Measurements from ENCODE around the gene POC1A. TPM values are rescaled to one million over a fixed set of nuclear protein-coding genes. Genes with fewer than 3 reads are reported as not detected.
A peak's percentile ranks its signal among the peaks of the same experiment; 100 is the strongest.
"Not testable (repeated sequence)": the region's sequence is repeated elsewhere in the genome, so short reads cannot be mapped to it uniquely, and the experiment has no call there.

The POC1A gene
- total RNA-seq, 1 donor from 2014 or later, result 3.7 TPM

DNA sequence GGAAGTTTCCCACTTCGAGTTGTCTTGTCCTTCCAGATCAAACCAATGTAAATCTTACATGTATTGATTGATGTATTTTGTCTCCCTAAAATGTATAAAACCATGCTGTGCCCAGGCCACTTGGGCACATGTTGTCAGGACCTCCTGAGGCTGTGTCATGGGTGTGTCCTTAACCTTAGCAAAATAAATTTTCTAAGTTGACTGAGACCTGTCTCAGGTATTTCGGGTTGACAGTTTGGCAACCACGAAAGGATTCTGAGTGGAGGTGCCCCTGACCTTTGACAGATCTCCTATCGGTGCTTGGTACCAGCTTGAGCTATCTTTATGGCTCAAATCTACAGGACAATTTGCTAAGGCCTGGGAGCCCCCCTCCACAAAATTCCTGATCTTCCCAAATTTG lies 1.7 kb upstream of the POC1A start:
- no peak overlapping the region for H2AFZ ChIP-seq (ENCODE audit: low read depth, low read length)
- H3K27ac Mint-ChIP-seq (ENCODE audit: unreplicated experiment), result no peak overlapping the region

DNA sequence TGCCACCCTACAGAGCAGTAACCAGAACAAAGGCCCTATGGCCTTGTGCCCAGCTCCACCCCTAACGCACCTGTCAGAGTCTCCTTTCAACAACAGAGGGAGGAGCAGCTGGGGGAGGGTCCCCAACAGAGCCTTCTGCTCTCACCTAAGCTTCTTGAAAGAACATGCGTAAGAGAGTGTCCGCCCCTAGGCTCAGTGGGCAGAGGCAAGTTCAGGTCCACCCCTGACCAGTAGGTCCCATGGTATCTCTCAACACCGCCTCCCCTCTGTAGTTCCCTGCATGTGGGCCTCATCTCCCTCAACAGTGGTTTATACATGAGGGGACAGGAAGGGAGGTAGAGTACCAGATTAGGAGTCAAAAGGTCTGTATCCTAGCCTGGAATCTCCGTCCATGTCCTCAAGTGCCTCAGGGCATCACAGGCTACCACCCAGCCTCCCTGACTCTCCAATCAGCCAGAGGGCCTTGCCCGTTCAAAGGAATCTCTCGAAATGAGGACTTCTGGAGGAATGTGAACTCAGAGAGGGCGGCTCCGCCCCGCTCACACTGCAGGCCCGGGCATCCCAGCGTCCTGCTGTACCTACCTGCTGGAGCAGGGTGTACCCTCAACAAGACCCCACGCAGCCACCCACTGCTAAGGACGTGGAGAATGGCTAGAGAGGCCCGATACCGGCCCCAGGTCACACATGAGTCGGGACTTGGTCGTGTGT lies 680 bp downstream of the POC1A start:
- Mint-ChIP-seq H3K4me1 (ENCODE audit: low read depth, unreplicated experiment) (no peaks in the 10 kb centered on the region), H3K27ac (ENCODE audit: unreplicated experiment) (peak overlapping the region; percentile 72), H3K27me3 (ENCODE audit: low read depth, unreplicated experiment) (no peaks in the 10 kb centered on the region), H3K4me3 (ENCODE audit: unreplicated experiment) (peak overlapping the region; percentile 88), H3K36me3 (ENCODE audit: low read depth, unreplicated experiment) (no peaks in the 10 kb centered on the region), H3K9me3 (ENCODE audit: unreplicated experiment) (no peaks in the 10 kb centered on the region)
- Histone ChIP-seq H3K27ac (ENCODE audit: low read depth, low read length) (peak overlapping the region; percentile 71), H2AFZ (ENCODE audit: low read depth, low read length) (peak overlapping the region; percentile 91), H3K4me1 (ENCODE audit: insufficient read depth, low read length) (peaks cover 13% of the 10 kb centered on the region), H3K9ac (ENCODE audit: low read length) (peak overlapping the region; percentile 78), H3K79me2 (ENCODE audit: insufficient read depth, low read length) (peaks cover 19% of the 10 kb centered on the region), H3K9me3 (ENCODE audit: insufficient read depth, low read depth, low read length) (no peaks in the 10 kb centered on the region), H3K4me2 (ENCODE audit: low read length) (peak overlapping the region; percentile 91), H4K20me1 (ENCODE audit: insufficient read depth, low read length) (no peaks in the 10 kb centered on the region), H3K36me3 (ENCODE audit: insufficient read depth, low read length) (no peaks in the 10 kb centered on the region), H3K27me3 (ENCODE audit: insufficient read depth, low read length) (no peaks in the 10 kb centered on the region), H3K4me3 (ENCODE audit: insufficient read depth, low read depth, low read length) (peak overlapping the region; percentile 67)
- no peak for DNase-seq (ENCODE audit: low read depth)
- no peak for FAIRE-seq
- TF ChIP-seq EZH2 (IDR thresholded peaks at IDR 0.05; ENCODE audit: insufficient read depth, low read length), result no peak
- TF ChIP-seq, protein P1, sequence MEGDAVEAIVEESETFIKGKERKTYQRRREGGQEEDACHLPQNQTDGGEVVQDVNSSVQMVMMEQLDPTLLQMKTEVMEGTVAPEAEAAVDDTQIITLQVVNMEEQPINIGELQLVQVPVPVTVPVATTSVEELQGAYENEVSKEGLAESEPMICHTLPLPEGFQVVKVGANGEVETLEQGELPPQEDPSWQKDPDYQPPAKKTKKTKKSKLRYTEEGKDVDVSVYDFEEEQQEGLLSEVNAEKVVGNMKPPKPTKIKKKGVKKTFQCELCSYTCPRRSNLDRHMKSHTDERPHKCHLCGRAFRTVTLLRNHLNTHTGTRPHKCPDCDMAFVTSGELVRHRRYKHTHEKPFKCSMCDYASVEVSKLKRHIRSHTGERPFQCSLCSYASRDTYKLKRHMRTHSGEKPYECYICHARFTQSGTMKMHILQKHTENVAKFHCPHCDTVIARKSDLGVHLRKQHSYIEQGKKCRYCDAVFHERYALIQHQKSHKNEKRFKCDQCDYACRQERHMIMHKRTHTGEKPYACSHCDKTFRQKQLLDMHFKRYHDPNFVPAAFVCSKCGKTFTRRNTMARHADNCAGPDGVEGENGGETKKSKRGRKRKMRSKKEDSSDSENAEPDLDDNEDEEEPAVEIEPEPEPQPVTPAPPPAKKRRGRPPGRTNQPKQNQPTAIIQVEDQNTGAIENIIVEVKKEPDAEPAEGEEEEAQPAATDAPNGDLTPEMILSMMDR (IDR thresholded peaks at IDR 0.05; ENCODE audit: insufficient read depth, low read depth, low read length), result no peak

More for the DNA sequence above, 1.7 kb upstream of the POC1A start:
- H3K4me1 Mint-ChIP-seq (ENCODE audit: low read depth, unreplicated experiment), result no peaks in the 10 kb centered on the region
- no peaks in the 10 kb centered on the region for H3K9me3 ChIP-seq (ENCODE audit: insufficient read depth, low read depth, low read length)
- no peaks in the 10 kb centered on the region for H4K20me1 ChIP-seq (ENCODE audit: insufficient read depth, low read length)
- H3K27me3 ChIP-seq (ENCODE audit: insufficient read depth, low read length), result no peaks in the 10 kb centered on the region
- peaks cover 19% of the 10 kb centered on the region for H3K79me2 ChIP-seq (ENCODE audit: insufficient read depth, low read length)
- H3K4me3 ChIP-seq (ENCODE audit: insufficient read depth, low read depth, low read length), result no peak overlapping the region
- TF ChIP-seq EZH2 (IDR thresholded peaks at IDR 0.05; ENCODE audit: insufficient read depth, low read length), result no peak
- TF ChIP-seq, protein P1 (IDR thresholded peaks at IDR 0.05; ENCODE audit: insufficient read depth, low read depth, low read length), result no peak
- no peaks in the 10 kb centered on the region for H3K36me3 Mint-ChIP-seq (ENCODE audit: low read depth, unreplicated experiment)
- H3K4me1 ChIP-seq (ENCODE audit: insufficient read depth, low read length), result peaks cover 13% of the 10 kb centered on the region
- no peak for FAIRE-seq
- H3K4me2 ChIP-seq (ENCODE audit: low read length), result no peak overlapping the region
- H3K27ac ChIP-seq (ENCODE audit: low read depth, low read length), result no peak overlapping the region
- no peak overlapping the region for H3K9ac ChIP-seq (ENCODE audit: low read length)
- no peak for DNase-seq (ENCODE audit: low read depth)
- no peak overlapping the region for H3K4me3 Mint-ChIP-seq (ENCODE audit: unreplicated experiment)
- H3K36me3 ChIP-seq (ENCODE audit: insufficient read depth, low read length), result no peaks in the 10 kb centered on the region
- peaks cover 2% of the 10 kb centered on the region for H3K27me3 Mint-ChIP-seq (ENCODE audit: low read depth, unreplicated experiment)
- H3K9me3 Mint-ChIP-seq (ENCODE audit: unreplicated experiment), result no peaks in the 10 kb centered on the region

DNA sequence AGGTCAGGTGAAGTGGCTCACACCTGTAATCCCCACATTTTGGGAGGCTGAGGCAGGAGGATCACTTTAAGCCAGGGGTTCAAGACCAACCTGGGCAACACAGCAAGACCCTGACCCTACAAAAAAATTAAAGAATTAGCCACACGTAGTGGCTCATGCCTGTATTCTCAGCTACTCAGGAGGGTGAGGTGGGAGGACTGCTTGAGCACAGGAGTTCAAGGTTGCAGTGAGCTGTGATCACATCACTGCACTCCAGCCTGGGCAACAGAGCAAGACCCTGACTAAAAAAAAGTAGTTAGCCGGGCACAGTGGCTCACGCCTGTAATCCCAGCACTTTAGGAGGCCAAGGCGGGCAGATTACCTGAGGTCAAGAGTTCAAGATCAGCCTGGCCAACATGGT lies 2.2 kb downstream of the POC1A start:
- H3K4me1 Mint-ChIP-seq (ENCODE audit: low read depth, unreplicated experiment); FAIRE-seq: not testable (repeated sequence)

More for the DNA sequence above, 2.2 kb downstream of the POC1A start:
- DNase-seq (ENCODE audit: low read depth); H3K9me3 ChIP-seq (ENCODE audit: insufficient read depth, low read depth, low read length); H2AFZ ChIP-seq (ENCODE audit: low read depth, low read length); H3K27ac ChIP-seq (ENCODE audit: low read depth, low read length); H3K9me3 Mint-ChIP-seq (ENCODE audit: unreplicated experiment); H3K27ac Mint-ChIP-seq (ENCODE audit: unreplicated experiment); H3K36me3 ChIP-seq (ENCODE audit: insufficient read depth, low read length); H3K9ac ChIP-seq (ENCODE audit: low read length); H3K27me3 Mint-ChIP-seq (ENCODE audit: low read depth, unreplicated experiment); H4K20me1 ChIP-seq (ENCODE audit: insufficient read depth, low read length); H3K4me2 ChIP-seq (ENCODE audit: low read length); H3K36me3 Mint-ChIP-seq (ENCODE audit: low read depth, unreplicated experiment); H3K4me3 Mint-ChIP-seq (ENCODE audit: unreplicated experiment); H3K27me3 ChIP-seq (ENCODE audit: insufficient read depth, low read length); H3K4me3 ChIP-seq (ENCODE audit: insufficient read depth, low read depth, low read length): not testable (repeated sequence)
- Histone ChIP-seq H3K79me2 (ENCODE audit: insufficient read depth, low read length) (peaks cover 19% of the 10 kb centered on the region), H3K4me1 (ENCODE audit: insufficient read depth, low read length) (peaks cover 13% of the 10 kb centered on the region)
